ENCODE measurements around the gene OXCT2. TPM values are rescaled to one million over a fixed set of nuclear protein-coding genes. Genes with fewer than 3 reads are reported as not detected.

The OXCT2 gene
- total and polyA plus RNA-seq, 2 donors (not counting 1 experiment from before 2014, with no cell fraction given): 1.0 to 1.9 TPM

DNA sequence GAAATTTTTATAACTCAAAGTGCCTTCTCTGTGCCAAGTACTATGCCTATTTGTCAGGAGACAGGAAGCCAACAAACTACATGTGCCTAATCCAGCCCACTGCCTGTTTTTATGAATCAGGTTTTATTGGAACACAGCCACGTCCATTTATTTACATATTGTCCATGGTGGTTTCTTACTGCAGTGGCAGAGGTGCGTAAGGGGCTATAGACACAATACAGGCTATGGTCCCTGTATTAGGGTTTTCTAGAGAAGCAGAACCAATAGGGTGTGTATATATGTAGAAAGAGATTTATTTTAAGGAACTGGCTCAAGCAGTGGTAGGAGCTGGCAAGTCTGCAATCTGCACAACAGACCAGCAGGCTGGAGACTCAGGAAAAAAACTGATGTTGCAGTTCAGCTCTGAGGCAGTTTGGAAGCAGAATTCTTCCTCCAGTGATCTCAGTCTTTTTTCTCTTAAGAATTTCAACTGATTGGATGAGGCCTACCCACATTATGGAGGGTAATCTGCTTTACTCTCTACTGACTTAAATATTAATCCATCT is 17.1 kb downstream of the OXCT2 start:
- Histone ChIP-seq H2AFZ (ENCODE audit: insufficient read depth, low read depth, low read length, poor library complexity, severe bottlenecking) (no peak overlapping the region), H3K4me1 (ENCODE audit: control insufficient read depth in 2 of 2, insufficient read depth in 2 of 2, low read length in 2 of 2) (no peaks in the 10 kb centered on the region), H3K9me3 (ENCODE audit: control extremely low read depth in 1 of 3, control insufficient read depth in 2 of 3, insufficient read depth in 1 of 3, low read length in 2 of 3) (no peaks in the 10 kb centered on the region), H3K79me2 (ENCODE audit: control insufficient read depth, insufficient read depth, low read length) (no peaks in the 10 kb centered on the region), H4K20me1 (ENCODE audit: control insufficient read depth, insufficient read depth, low read length, poor library complexity, severe bottlenecking) (peaks cover 3% of the 10 kb centered on the region), H3K27ac (ENCODE audit: low read length in 2 of 2) (no peak overlapping the region), H3K36me3 (replicated peaks in 1 of 2; ENCODE audit: control extremely low read depth in 1 of 2, control insufficient read depth in 1 of 2, extremely low read depth in 1 of 2, insufficient read depth in 2 of 2, low read length in 1 of 2) (peaks cover 5 to 86% of the 10 kb centered on the region in 2 experiments), H3K4me3 (ENCODE audit: control extremely low read depth in 1 of 5, extremely low read depth in 1 of 5, insufficient read depth in 1 of 5, low read depth in 2 of 5, low read length in 4 of 5) (no peak overlapping the region), H3K27me3 (replicated peaks in 1 of 4; ENCODE audit: control extremely low read depth in 1 of 4, control insufficient read depth in 3 of 4, insufficient read depth in 4 of 4, low read length in 3 of 4) (no peaks in the 10 kb centered on the region), H3K4me2 (replicated peaks; ENCODE audit: low read depth, low read length, poor library complexity, severe bottlenecking) (no peak overlapping the region), H3K9ac (ENCODE audit: low read length) (no peak overlapping the region)
- TF ChIP-seq CTCF (IDR thresholded peaks at IDR 0.05): no peak
- TF ChIP-seq EZH2 (IDR thresholded peaks at IDR 0.05; ENCODE audit: borderline replicate concordance, insufficient read depth, low read depth, low read length, poor library complexity, severe bottlenecking): no peak
- Mint-ChIP-seq H3K9me3 (ENCODE audit: insufficient read depth) (no peaks in the 10 kb centered on the region), H3K27me3 (no peaks in the 10 kb centered on the region), H3K4me1 (no peaks in the 10 kb centered on the region), H3K4me3 (no peak overlapping the region), H3K27ac (no peak overlapping the region)
- intact Hi-C loops (cut with micrococcal nuclease): no loop called here
- no CpG with 5 or more reads among the region's 2 CpGs for WGBS (ENCODE audit: insufficient coverage)
- ATAC-seq (ENCODE audit: low read depth): no peak
- no peak for DNase-seq
- CTCF ChIA-PET: interaction anchor here (1.0 kb wide), 1 partner anchor 63 kb away, joined by 3 read pairs; no protein-coding TSS in a partner anchor
- POLR2A ChIA-PET: no interaction called here

- no peak overlapping the region for H3K27ac Mint-ChIP-seq
Observed at GRCh38 chr1:39753132-39754025, 17.8 kb downstream of the OXCT2 start.

More at GRCh38 chr1:39753132-39754025, 17.8 kb downstream of the OXCT2 start:
- H3K4me2 ChIP-seq (replicated peaks; ENCODE audit: low read depth, low read length, poor library complexity, severe bottlenecking): no peak overlapping the region
- no peak overlapping the region for H3K4me3 ChIP-seq (ENCODE audit: control extremely low read depth in 1 of 5, extremely low read depth in 1 of 5, insufficient read depth in 1 of 5, low read depth in 2 of 5, low read length in 4 of 5)
- H2AFZ ChIP-seq (ENCODE audit: insufficient read depth, low read depth, low read length, poor library complexity, severe bottlenecking): no peak overlapping the region
- H3K9ac ChIP-seq (ENCODE audit: low read length): no peak overlapping the region
- H3K79me2 ChIP-seq (ENCODE audit: control insufficient read depth, insufficient read depth, low read length): no peaks in the 10 kb centered on the region
- no peaks in the 10 kb centered on the region for H3K4me1 Mint-ChIP-seq
- TF ChIP-seq EZH2 (IDR thresholded peaks at IDR 0.05; ENCODE audit: borderline replicate concordance, insufficient read depth, low read depth, low read length, poor library complexity, severe bottlenecking) (no peak), CTCF (IDR thresholded peaks at IDR 0.05) (no peak)
- H3K36me3 ChIP-seq (replicated peaks in 1 of 2; ENCODE audit: control extremely low read depth in 1 of 2, control insufficient read depth in 1 of 2, extremely low read depth in 1 of 2, insufficient read depth in 2 of 2, low read length in 1 of 2): peaks cover 4 to 91% of the 10 kb centered on the region in 2 experiments
- H3K9me3 Mint-ChIP-seq (ENCODE audit: insufficient read depth): no peaks in the 10 kb centered on the region
- CTCF ChIA-PET: interaction anchor here (1.0 kb wide), 1 partner anchor 64 kb away, joined by 3 read pairs; no protein-coding TSS in a partner anchor
- H3K27me3 ChIP-seq (replicated peaks in 1 of 4; ENCODE audit: control extremely low read depth in 1 of 4, control insufficient read depth in 3 of 4, insufficient read depth in 4 of 4, low read length in 3 of 4): no peaks in the 10 kb centered on the region
- DNase-seq: no peak
- H3K4me1 ChIP-seq (ENCODE audit: control insufficient read depth in 2 of 2, insufficient read depth in 2 of 2, low read length in 2 of 2): no peaks in the 10 kb centered on the region
- 98% methylated on average over 9 of the region's 16 CpGs for WGBS (ENCODE audit: insufficient coverage)
- intact Hi-C loops (cut with micrococcal nuclease): no loop called here
- no peak overlapping the region for H3K4me3 Mint-ChIP-seq
- no peaks in the 10 kb centered on the region for H3K9me3 ChIP-seq (ENCODE audit: control extremely low read depth in 1 of 3, control insufficient read depth in 2 of 3, insufficient read depth in 1 of 3, low read length in 2 of 3)
- H3K27ac ChIP-seq (ENCODE audit: low read length in 2 of 2): no peak overlapping the region
- POLR2A ChIA-PET: no interaction called here
- no peaks in the 10 kb centered on the region for H3K27me3 Mint-ChIP-seq
- peaks cover 5% of the 10 kb centered on the region for H4K20me1 ChIP-seq (ENCODE audit: control insufficient read depth, insufficient read depth, low read length, poor library complexity, severe bottlenecking)
- no peak for ATAC-seq (ENCODE audit: low read depth)
